OCI-LY3 (cell line): ENCODE data around the gene IQGAP2.

ENCODE experiments used
- H2AFZ ChIP-seq: fragments of 200-600, 300-600 bp; shearing (Covaris generic); 2 replicates; pipeline ENCODE4 v1.6.0; 2014; ENCODE audit warnings: antibody characterized with exemption, low read depth, low read length
- H3K27ac ChIP-seq: fragments of 200-600, 300-600 bp; sonication (generic); 2 replicates; pipeline ENCODE4 v1.5.1; 2014; ENCODE audit warnings: mild to moderate bottlenecking, low read length, moderate library complexity, mixed read lengths
- H3K27me3 ChIP-seq: fragments of 200-600, 300-600 bp; sonication (generic); 2 replicates; pipeline ENCODE4 v1.6.1; 2014; ENCODE audit warnings: low read depth, low read length, mixed read lengths
- H3K36me3 ChIP-seq: fragments of 200-600, 300-600 bp; sonication (generic); replicated peaks from 2 replicates; pipeline ENCODE3; 2014; ENCODE audit warnings: low read depth, low read length, mixed read lengths
- H3K4me1 ChIP-seq: fragments of 300-600, 200-600 bp; sonication (generic); 2 replicates; pipeline ENCODE4 v1.6.1; 2014; ENCODE audit warnings: low read length, mixed read lengths
- H3K4me2 ChIP-seq: fragments of 200-600, 300-600 bp; sonication (generic); 2 replicates; pipeline ENCODE4 v1.6.1; 2014; ENCODE audit warnings: low read length, mixed read lengths
- H3K4me3 ChIP-seq: fragments of 300-600, 200-600 bp; sonication (generic); 2 replicates; pipeline ENCODE4 v1.5.1; 2014; ENCODE audit warnings: antibody characterized with exemption, mild to moderate bottlenecking, low read length, moderate library complexity
- H3K79me2 ChIP-seq: fragments of 300-600, 200-600 bp; shearing (Covaris generic); 2 replicates; pipeline ENCODE4 v1.6.1; 2014; ENCODE audit warnings: mild to moderate bottlenecking, low read length, mixed read lengths
- H3K9ac ChIP-seq: fragments of 300-600, 200-600 bp; shearing (Covaris generic); 2 replicates; pipeline ENCODE4 v1.6.0; 2014; ENCODE audit warnings: mild to moderate bottlenecking, low read length, moderate library complexity
- H3K9me3 ChIP-seq: fragments of 200-600, 300-600 bp; shearing (Covaris generic); 2 replicates; pipeline ENCODE4 v1.6.1; 2014; ENCODE audit warnings: low read length, mixed read lengths; ENCODE audit not compliant: insufficient read depth
- H4K20me1 ChIP-seq: fragments of 200-600, 300-600 bp; sonication (generic); 2 replicates; pipeline ENCODE4 v1.6.1; 2016; ENCODE audit warnings: low read length, mixed read lengths; ENCODE audit not compliant: insufficient read depth
- CTCF ChIP-seq: fragments of 200-600, 300-600 bp; sonication (generic); IDR thresholded peaks from 2 replicates; pipeline ENCODE4 v1.5.1; 2014; ENCODE audit warnings: antibody characterized with exemption, low read length, low read depth
- EZH2phosphoT487 ChIP-seq: fragments of 200-600 bp; shearing (Covaris generic); IDR thresholded peaks from 2 replicates; pipeline ENCODE4 v1.6.1; 2018; ENCODE audit warnings: antibody characterized with exemption, mixed run types, low read depth

The IQGAP2 gene

GRCh38 chr5:76625087-76625815 is 222.2 kb downstream of the IQGAP2 start:
- no peak overlapping the region for H3K27ac ChIP-seq
- peaks cover 20% of the 10 kb centered on the region for H3K4me1 ChIP-seq
- no peaks in the 10 kb centered on the region for H3K27me3 ChIP-seq
- TF ChIP-seq CTCF, result no peak
- no peak for TF ChIP-seq EZH2phosphoT487
- no peak overlapping the region for H3K4me2 ChIP-seq
- H3K36me3 ChIP-seq, result no peaks in the 10 kb centered on the region
- no peaks in the 10 kb centered on the region for H4K20me1 ChIP-seq
- H3K79me2 ChIP-seq, result no peaks in the 10 kb centered on the region
- no peaks in the 10 kb centered on the region for H3K9me3 ChIP-seq
- H2AFZ ChIP-seq, result no peak overlapping the region
- H3K9ac ChIP-seq, result no peak overlapping the region
- H3K4me3 ChIP-seq, result no peak overlapping the region

- Histone ChIP-seq H2AFZ (no peak overlapping the region), H4K20me1 (no peaks in the 10 kb centered on the region), H3K79me2 (no peaks in the 10 kb centered on the region), H3K4me2 (no peak overlapping the region), H3K9ac (no peak overlapping the region), H3K27me3 (no peaks in the 10 kb centered on the region), H3K4me1 (peaks cover 8% of the 10 kb centered on the region), H3K27ac (no peak overlapping the region), H3K4me3 (no peak overlapping the region), H3K9me3 (no peaks in the 10 kb centered on the region), H3K36me3 (no peaks in the 10 kb centered on the region)
- TF ChIP-seq EZH2phosphoT487, result no peak
- TF ChIP-seq CTCF, result no peak
Observed at GRCh38 chr5:76626738-76627137, 223.7 kb downstream of the IQGAP2 start.

- Histone ChIP-seq H3K4me2 (no peak overlapping the region), H2AFZ (no peak overlapping the region), H3K27me3 (no peaks in the 10 kb centered on the region), H3K36me3 (no peaks in the 10 kb centered on the region), H4K20me1 (no peaks in the 10 kb centered on the region), H3K4me1 (peaks cover 20% of the 10 kb centered on the region), H3K9me3 (no peaks in the 10 kb centered on the region), H3K79me2 (no peaks in the 10 kb centered on the region), H3K4me3 (no peak overlapping the region), H3K27ac (no peak overlapping the region), H3K9ac (no peak overlapping the region)
- TF ChIP-seq EZH2phosphoT487 (no peak), CTCF (no peak)
Observed at GRCh38 chr5:76634661-76635060, 231.6 kb downstream of the IQGAP2 start.

- no peak overlapping the region for H3K4me3 ChIP-seq
- H3K79me2 ChIP-seq, result no peaks in the 10 kb centered on the region
- peak overlapping the region; percentile 81; the same call in 1 of the 2 replicates for H3K4me2 ChIP-seq
- H3K36me3 ChIP-seq, result no peaks in the 10 kb centered on the region
- no peaks in the 10 kb centered on the region for H4K20me1 ChIP-seq
- no peak overlapping the region for H3K27ac ChIP-seq
- no peaks in the 10 kb centered on the region for H3K9me3 ChIP-seq
- peaks cover 20% of the 10 kb centered on the region for H3K4me1 ChIP-seq
- no peak overlapping the region for H3K9ac ChIP-seq
- H3K27me3 ChIP-seq, result no peaks in the 10 kb centered on the region
- TF ChIP-seq CTCF (no peak), EZH2phosphoT487 (no peak)
- no peak overlapping the region for H2AFZ ChIP-seq
Observed at GRCh38 chr5:76637490-76637889, 234.4 kb downstream of the IQGAP2 start.
